ENCODE measurements around the gene ZNRF1. TPM values are rescaled to one million over a fixed set of nuclear protein-coding genes. Genes with fewer than 3 reads are reported as not detected.

The ZNRF1 gene
- total and polyA plus RNA-seq, 2 of the 4 experiments (the other 2 are of a cell fraction): 8.2 to 20.7 TPM

- ChIA-PET CTCF (interaction anchor here (0.9 kb wide), 1 partner anchor 15 kb away, joined by 4 read pairs; no protein-coding TSS in a partner anchor), POLR2A (ENCODE audit: unreplicated experiment) (no interaction called here)
- BruUV-seq (replicated peaks): no TSS peak
- H2AK5ac ChIP-seq (ENCODE audit: low read depth, low read length): no peak overlapping the region
- ATAC-seq (ENCODE audit: low read depth) (no peak), DNase-seq (no peak)
- peaks cover 4% of the 10 kb centered on the region; the same call in 1 of the 2 replicates for H4K20me1 ChIP-seq (ENCODE audit: insufficient read depth, low read length)
- no peaks in the 10 kb centered on the region for H3K9me3 ChIP-seq (ENCODE audit: control insufficient read depth, insufficient read depth, low read length)
- H3K9ac ChIP-seq (ENCODE audit: low read depth, low read length): no peak overlapping the region
- no peak overlapping the region for H4K8ac ChIP-seq (ENCODE audit: low read depth in 2 of 2, low read length in 2 of 2)
- TF ChIP-seq CTCF (conservative IDR thresholded peaks at IDR 0.05; ENCODE audit: low read depth, low read length): peak; percentile 13; the same call in 1 of the 2 replicates
- TF ChIP-seq MAFK (IDR thresholded peaks at IDR 0.05; ENCODE audit: low read depth, low read length): no peak
- H4K91ac ChIP-seq (ENCODE audit: insufficient read depth, low read depth, low read length): no peak overlapping the region
- no peak overlapping the region for H3K18ac ChIP-seq (ENCODE audit: low read depth, low read length)
- no peak overlapping the region for H4K5ac ChIP-seq (ENCODE audit: low read depth, low read length)
- H3K79me1 ChIP-seq (ENCODE audit: low read depth in 1 of 2, low read length in 2 of 2): peaks cover 12 to 46% of the 10 kb centered on the region in 2 experiments
- H3K23ac ChIP-seq (ENCODE audit: low read depth, low read length): no peak overlapping the region
- no CpG with 5 or more reads among the region's 6 CpGs for whole genome bisulfite sequencing, 2 experiments (ENCODE audit: extremely low coverage in 2 of 2, insufficient read length in 1 of 2)
- in situ Hi-C loops (cut with MboI; ENCODE audit: low sequenced_read_pairs): no loop called here
- H2BK20ac ChIP-seq (ENCODE audit: low read depth, low read length): no peak overlapping the region
- no peak overlapping the region for H3K4me3 ChIP-seq (ENCODE audit: insufficient read depth, low read depth, low read length)
- peaks cover 21% of the 10 kb centered on the region for H3K9me1 ChIP-seq (ENCODE audit: insufficient read depth, low read length)
- no peak overlapping the region for H3K14ac ChIP-seq (replicated peaks; ENCODE audit: low read depth, low read length)
- H2BK120ac ChIP-seq (ENCODE audit: low read depth, low read length): no peak overlapping the region
- dilution Hi-C loops (cut with HindIII; ENCODE audit: low sequenced_read_pairs, unreplicated experiment): no loop called here
- no peak overlapping the region for H2AFZ ChIP-seq (replicated peaks; ENCODE audit: low read length, poor library complexity)
- no peak overlapping the region for H3K27ac ChIP-seq (ENCODE audit: insufficient read depth, low read length)
- peaks cover 10% of the 10 kb centered on the region; the same call in 1 of the 2 replicates for H3K4me1 ChIP-seq (ENCODE audit: control insufficient read depth, insufficient read depth, low read length)
- no peak overlapping the region for H2BK5ac ChIP-seq (ENCODE audit: low read depth, low read length, poor library complexity, severe bottlenecking)
- no peak overlapping the region for H3K4ac ChIP-seq (ENCODE audit: low read depth, low read length)
- H3K4me2 ChIP-seq (ENCODE audit: low read depth, low read length): no peak overlapping the region
- intact Hi-C loops (cut with micrococcal nuclease): no loop called here
- no peak overlapping the region for H2BK15ac ChIP-seq (ENCODE audit: low read depth, low read length)
- no peak overlapping the region for H2AK9ac ChIP-seq (replicated peaks; ENCODE audit: low read depth, low read length, poor library complexity)
- H3K36me3 ChIP-seq (ENCODE audit: control insufficient read depth, insufficient read depth, low read length): peaks cover 19% of the 10 kb centered on the region
- H3K56ac ChIP-seq (ENCODE audit: extremely low read depth, insufficient read depth, low read length): no peak overlapping the region
- H3K27me3 ChIP-seq (ENCODE audit: control insufficient read depth, insufficient read depth, low read length): no peaks in the 10 kb centered on the region
Measured at GRCh38 chr16:75096656-75097055, 97.8 kb downstream of the ZNRF1 start.
